ENCODE data around the gene RPS21. TPM values are rescaled to one million over a fixed set of nuclear protein-coding genes. Genes with fewer than 3 reads are reported as not detected.

RPS21 gene
- total and polyA plus RNA-seq, 9 of the 15 experiments (the other 6 are each of a cell fraction or from before 2014, with no cell fraction given): 1,380 to 5,647 (median 3,091) TPM

- TF ChIP-seq ZNF699 (CRISPR knock-in tag; IDR thresholded peaks at IDR 0.05; ENCODE audit: insufficient replicate concordance) (no peak), ZNF311 (CRISPR knock-in tag; IDR thresholded peaks at IDR 0.05) (no peak), SIN3B (IDR thresholded peaks at IDR 0.05; ENCODE audit: low read depth) (peak; percentile 30; the same call in 1 of the 2 replicates), GABPB2 (CRISPR knock-in tag; conservative IDR thresholded peaks at IDR 0.05) (no peak), GMEB1 (CRISPR knock-in tag; IDR thresholded peaks at IDR 0.05) (peak; percentile 61), TCF15 (CRISPR knock-in tag; IDR thresholded peaks at IDR 0.05) (no peak), SIX5 (IDR thresholded peaks at IDR 0.05; ENCODE audit: borderline replicate concordance in 1 of 2, insufficient read depth in 1 of 2, low read depth in 1 of 2, low read length in 2 of 2) (no peak), HMBOX1 (IDR thresholded peaks at IDR 0.05) (no peak), SMAD3 (CRISPR knock-in tag; conservative IDR thresholded peaks at IDR 0.05) (no peak), ELF4 (CRISPR knock-in tag; IDR thresholded peaks at IDR 0.05) (0 out of 2 replicates have a peak, but pooled peaks have one; percentile 38), NR4A1 (CRISPR knock-in tag; IDR thresholded peaks at IDR 0.05) (no peak), NR4A1 (tag; IDR thresholded peaks at IDR 0.05) (peak; percentile 52; the same call in 1 of the 2 replicates), SREBF1 (IDR thresholded peaks at IDR 0.05; ENCODE audit: borderline replicate concordance, low read depth, low read length) (no peak), ETS1 (conservative IDR thresholded peaks at IDR 0.05; ENCODE audit: control insufficient read depth, low read depth, low read length) (peak; percentile 51; the same call in 1 of the 2 replicates), KLF10 (CRISPR knock-in tag; IDR thresholded peaks at IDR 0.05) (no peak), RNF2 (IDR thresholded peaks at IDR 0.05) (peak; percentile 65), ZBTB11 (CRISPR knock-in tag; IDR thresholded peaks at IDR 0.05) (peak in 1 of 3 experiments; percentile 55; a peak in 1 of 6 replicates), KHSRP (IDR thresholded peaks at IDR 0.05) (no peak), MAFK (IDR thresholded peaks at IDR 0.05; ENCODE audit: low read length) (no peak), CREB1 (IDR thresholded peaks at IDR 0.05) (peak; percentile 45), CREB1 (CRISPR knock-in tag; IDR thresholded peaks at IDR 0.05) (peak; percentile 70; the same call in 1 of the 2 replicates)
Observed at GRCh38 chr20:62407221-62407992, 20.5 kb downstream of the RPS21 start, which contains the start of gene CABLES2 (continued).
